ENCODE measurements around the gene MT1H.

The MT1H gene

DNA sequence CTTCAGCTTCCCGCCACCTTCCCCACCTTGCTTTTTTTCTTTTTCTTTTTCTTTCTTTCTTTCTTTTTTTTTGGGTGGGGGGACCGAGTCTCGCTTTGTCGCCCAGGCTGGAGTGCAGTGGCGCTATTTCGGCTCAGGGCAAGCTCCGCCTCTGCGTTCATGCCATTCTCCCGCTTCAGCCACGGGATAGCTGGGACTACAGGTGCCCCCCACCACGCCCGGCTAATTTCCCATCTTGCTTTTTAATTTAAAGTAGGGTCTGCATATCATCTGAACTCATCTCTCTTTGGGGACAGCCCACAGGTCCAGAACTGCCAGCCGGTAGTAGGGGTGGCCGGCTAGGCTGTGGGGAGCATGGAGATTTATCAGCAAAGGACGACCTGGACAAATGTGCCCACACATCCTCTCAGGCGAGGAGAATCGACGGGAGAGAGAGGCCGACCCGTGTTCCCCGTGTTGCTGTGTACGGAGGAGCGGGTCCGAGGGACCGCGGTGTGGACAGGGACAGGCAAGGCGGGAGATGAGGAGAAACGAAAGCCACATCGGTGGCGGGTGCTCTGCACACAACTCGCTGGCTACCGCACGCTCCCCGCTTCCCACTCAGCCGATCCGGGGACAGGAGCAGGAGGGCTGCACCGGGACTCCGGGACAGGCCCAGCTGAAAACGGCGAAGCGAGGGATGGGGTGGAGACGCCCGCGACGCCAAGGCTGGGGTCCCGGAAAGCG, 34.7 kb upstream of the MT1H start:
- ChIA-PET POLR2A (no interaction called here), CTCF (interaction anchor here (1.0 kb wide), 1 partner anchor 67 kb away, joined by 3 read pairs; no protein-coding TSS in a partner anchor)
- Histone ChIP-seq H3K27ac (ENCODE audit: extremely low read depth, low read depth, low read length) (no peak overlapping the region), H3K36me3 (ENCODE audit: control insufficient read depth in 2 of 2, insufficient read depth in 1 of 2, low read length in 2 of 2) (no peaks in the 10 kb centered on the region), H3K9me3 (ENCODE audit: control insufficient read depth, insufficient read depth, low read depth, low read length) (no peaks in the 10 kb centered on the region), H3K4me3 (ENCODE audit: low read depth, low read length) (no peak overlapping the region), H3K4me1 (ENCODE audit: control insufficient read depth, insufficient read depth, low read length) (no peaks in the 10 kb centered on the region)
- no peak for TF ChIP-seq ZSCAN30 (tag by site-specific recombination; IDR thresholded peaks at IDR 0.05)
- TF ChIP-seq WT1 (tag by site-specific recombination; IDR thresholded peaks at IDR 0.05) = no peak
- TF ChIP-seq ZXDB (tag by site-specific recombination; IDR thresholded peaks at IDR 0.05) = no peak
- TF ChIP-seq, protein P1, sequence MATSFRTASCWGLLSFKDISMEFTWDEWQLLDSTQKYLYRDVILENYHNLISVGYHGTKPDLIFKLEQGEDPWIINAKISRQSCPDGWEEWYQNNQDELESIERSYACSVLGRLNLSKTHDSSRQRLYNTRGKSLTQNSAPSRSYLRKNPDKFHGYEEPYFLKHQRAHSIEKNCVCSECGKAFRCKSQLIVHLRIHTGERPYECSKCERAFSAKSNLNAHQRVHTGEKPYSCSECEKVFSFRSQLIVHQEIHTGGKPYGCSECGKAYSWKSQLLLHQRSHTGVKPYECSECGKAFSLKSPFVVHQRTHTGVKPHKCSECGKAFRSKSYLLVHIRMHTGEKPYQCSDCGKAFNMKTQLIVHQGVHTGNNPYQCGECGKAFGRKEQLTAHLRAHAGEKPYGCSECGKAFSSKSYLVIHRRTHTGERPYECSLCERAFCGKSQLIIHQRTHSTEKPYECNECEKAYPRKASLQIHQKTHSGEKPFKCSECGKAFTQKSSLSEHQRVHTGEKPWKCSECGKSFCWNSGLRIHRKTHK (tag by site-specific recombination; IDR thresholded peaks at IDR 0.05) = no peak
- no peak for TF ChIP-seq ZNF544 (tag by site-specific recombination; IDR thresholded peaks at IDR 0.05)
- no peak for TF ChIP-seq ZNF776 (tag by site-specific recombination; IDR thresholded peaks at IDR 0.05; ENCODE audit: borderline replicate concordance)
- TF ChIP-seq, protein P2, sequence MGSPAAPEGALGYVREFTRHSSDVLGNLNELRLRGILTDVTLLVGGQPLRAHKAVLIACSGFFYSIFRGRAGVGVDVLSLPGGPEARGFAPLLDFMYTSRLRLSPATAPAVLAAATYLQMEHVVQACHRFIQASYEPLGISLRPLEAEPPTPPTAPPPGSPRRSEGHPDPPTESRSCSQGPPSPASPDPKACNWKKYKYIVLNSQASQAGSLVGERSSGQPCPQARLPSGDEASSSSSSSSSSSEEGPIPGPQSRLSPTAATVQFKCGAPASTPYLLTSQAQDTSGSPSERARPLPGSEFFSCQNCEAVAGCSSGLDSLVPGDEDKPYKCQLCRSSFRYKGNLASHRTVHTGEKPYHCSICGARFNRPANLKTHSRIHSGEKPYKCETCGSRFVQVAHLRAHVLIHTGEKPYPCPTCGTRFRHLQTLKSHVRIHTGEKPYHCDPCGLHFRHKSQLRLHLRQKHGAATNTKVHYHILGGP (tag by site-specific recombination; IDR thresholded peaks at IDR 0.05) = no peak
- TF ChIP-seq RBAK (tag by site-specific recombination; IDR thresholded peaks at IDR 0.05) = no peak
- TF ChIP-seq ZNF623 (tag by site-specific recombination; IDR thresholded peaks at IDR 0.05) = no peak
- no peak for TF ChIP-seq PRDM10 (tag by site-specific recombination; IDR thresholded peaks at IDR 0.05)
- no peak for TF ChIP-seq SCRT2 (tag by site-specific recombination; IDR thresholded peaks at IDR 0.05)
- no peak for TF ChIP-seq ZNF214 (tag by site-specific recombination; IDR thresholded peaks at IDR 0.05; ENCODE audit: borderline replicate concordance)
- no peak for TF ChIP-seq TCF7L2 (IDR thresholded peaks at IDR 0.05; ENCODE audit: borderline replicate concordance, low read depth, low read length)
- TF ChIP-seq ZNF175 (tag by site-specific recombination; IDR thresholded peaks at IDR 0.05) = no peak
- TF ChIP-seq ZNF664 (tag by site-specific recombination; IDR thresholded peaks at IDR 0.05) = no peak
- no peak for TF ChIP-seq ZNF10 (tag by site-specific recombination; IDR thresholded peaks at IDR 0.05)

DNA sequence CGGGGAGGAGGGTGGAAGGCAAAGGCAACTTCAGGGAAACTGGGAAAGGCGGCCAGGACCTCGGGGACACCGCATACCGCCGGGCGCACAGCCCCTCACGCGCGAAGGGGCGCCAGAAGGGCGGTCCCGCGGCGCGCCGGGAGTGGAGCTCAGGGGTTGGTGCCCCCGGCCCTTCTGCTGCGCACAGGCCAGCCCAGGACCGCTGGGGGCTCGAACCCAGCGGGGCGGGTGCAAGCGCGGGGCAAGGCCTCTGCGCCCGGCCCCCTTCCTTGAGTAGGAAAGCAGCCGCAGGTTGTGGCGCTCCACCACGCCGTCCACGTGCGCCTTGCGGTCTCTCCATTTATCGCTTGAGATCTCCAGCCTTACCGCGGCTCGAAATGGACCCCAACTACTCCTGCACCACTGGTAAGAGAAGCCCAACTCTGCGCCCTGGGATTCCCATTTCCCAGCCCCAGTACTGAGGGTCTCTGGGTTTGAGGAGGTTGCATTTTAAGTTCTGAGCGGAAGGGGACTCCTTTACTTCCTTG, 34.1 kb upstream of the MT1H start:
- Histone ChIP-seq H3K9me3 (ENCODE audit: control insufficient read depth, insufficient read depth, low read depth, low read length) (no peaks in the 10 kb centered on the region), H3K27ac (ENCODE audit: extremely low read depth, low read depth, low read length) (no peak overlapping the region), H3K36me3 (ENCODE audit: control insufficient read depth in 2 of 2, insufficient read depth in 1 of 2, low read length in 2 of 2) (no peaks in the 10 kb centered on the region), H3K4me3 (ENCODE audit: low read depth, low read length) (no peak overlapping the region), H3K4me1 (ENCODE audit: control insufficient read depth, insufficient read depth, low read length) (no peaks in the 10 kb centered on the region)
- POLR2A ChIA-PET = no interaction called here
- CTCF ChIA-PET = interaction anchor here (0.6 kb wide), 1 partner anchor 32 kb away, joined by 3 read pairs; no protein-coding TSS in a partner anchor
- TF ChIP-seq ZBTB10 (tag by site-specific recombination; IDR thresholded peaks at IDR 0.05) = no peak
- TF ChIP-seq, protein P3, sequence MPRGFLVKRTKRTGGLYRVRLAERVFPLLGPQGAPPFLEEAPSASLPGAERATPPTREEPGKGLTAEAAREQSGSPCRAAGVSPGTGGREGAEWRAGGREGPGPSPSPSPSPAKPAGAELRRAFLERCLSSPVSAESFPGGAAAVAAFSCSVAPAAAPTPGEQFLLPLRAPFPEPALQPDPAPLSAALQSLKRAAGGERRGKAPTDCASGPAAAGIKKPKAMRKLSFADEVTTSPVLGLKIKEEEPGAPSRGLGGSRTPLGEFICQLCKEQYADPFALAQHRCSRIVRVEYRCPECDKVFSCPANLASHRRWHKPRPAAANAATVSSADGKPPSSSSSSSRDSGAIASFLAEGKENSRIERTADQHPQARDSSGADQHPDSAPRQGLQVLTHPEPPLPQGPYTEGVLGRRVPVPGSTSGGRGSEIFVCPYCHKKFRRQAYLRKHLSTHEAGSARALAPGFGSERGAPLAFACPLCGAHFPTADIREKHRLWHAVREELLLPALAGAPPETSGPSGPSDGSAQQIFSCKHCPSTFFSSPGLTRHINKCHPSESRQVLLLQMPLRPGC (tag by site-specific recombination; IDR thresholded peaks at IDR 0.05) = no peak
